DND-41 (cell line): ENCODE results near the gene PRELID2.

Experiments used
- ATAC-seq: fragments of 200-7000 bp; cut with Tn5 transposase; 3 replicates; pipeline ENCODE4 v1.9.1; 2021; ENCODE audit warnings: low read depth; ENCODE audit not compliant: insufficient read depth
- DNase-seq: peaks from one replicate; pipeline ENCODE4 v3.0.0-alpha.2; 2020
- H2AFZ ChIP-seq: 2 replicates; pipeline ENCODE4 v1.6.0; 2012; ENCODE audit warnings: low read depth, low read length
- H3K27ac ChIP-seq: 2 replicates; pipeline ENCODE4 v1.5.1; 2012; ENCODE audit warnings: low read length, inconsistent platforms
- H3K27me3 ChIP-seq: fragments of 200-600 bp; sonication (generic); 2 replicates; pipeline ENCODE4 v1.6.0; 2012; ENCODE audit warnings: low read length, mild to moderate bottlenecking, inconsistent platforms; ENCODE audit not compliant: insufficient read depth, poor library complexity
- H3K36me3 ChIP-seq: 2 replicates; pipeline ENCODE4 v1.5.1; 2012; ENCODE audit warnings: low read length, inconsistent platforms; ENCODE audit not compliant: insufficient read depth
- H3K4me1 ChIP-seq: 2 replicates; pipeline ENCODE4 v1.5.1; 2012; ENCODE audit warnings: mild to moderate bottlenecking, low read length; ENCODE audit not compliant: insufficient read depth
- H3K4me2 ChIP-seq: 2 replicates; pipeline ENCODE4 v1.6.0; 2012; ENCODE audit warnings: mild to moderate bottlenecking, moderate library complexity, low read length, inconsistent platforms; ENCODE audit not compliant: insufficient read depth
- H3K4me3 ChIP-seq, 2 experiments: fragments of 200-600 bp in 1 of 2; shearing (Covaris generic) in 1 of 2; 2 replicates each; pipeline ENCODE4 v1.5.1; 2012 to 2016; ENCODE audit warnings: inconsistent platforms in 2 of 2, low read length in 2 of 2, mild to moderate bottlenecking in 2 of 2, low read depth in 1 of 2, moderate library complexity in 1 of 2
- H3K79me2 ChIP-seq: 2 replicates; pipeline ENCODE4 v1.6.0; 2012; ENCODE audit warnings: low read length, inconsistent platforms; ENCODE audit not compliant: insufficient read depth
- H3K9ac ChIP-seq: 2 replicates; pipeline ENCODE4 v1.6.0; 2012; ENCODE audit warnings: low read depth, mild to moderate bottlenecking, inconsistent platforms, low read length, moderate library complexity
- H3K9me3 ChIP-seq: 2 replicates; pipeline ENCODE4 v1.5.1; 2012; ENCODE audit warnings: low read length, moderate library complexity, mild to moderate bottlenecking, inconsistent platforms; ENCODE audit not compliant: insufficient read depth, severe bottlenecking
- H4K20me1 ChIP-seq: 2 replicates; pipeline ENCODE4 v1.6.0; 2012; ENCODE audit warnings: low read length; ENCODE audit not compliant: insufficient read depth
- EZH2 ChIP-seq: IDR thresholded peaks from 3 replicates; pipeline ENCODE4 v1.6.1; 2012; ENCODE audit warnings: borderline replicate concordance, low read depth, mild to moderate bottlenecking, moderate library complexity, low read length, inconsistent platforms; ENCODE audit not compliant: severe bottlenecking
- TF ChIP-seq, protein P1 (sequence below): IDR thresholded peaks from 2 replicates; pipeline ENCODE4 v1.5.1; 2012; ENCODE audit warnings: borderline replicate concordance, low read length, moderate library complexity, mild to moderate bottlenecking; ENCODE audit not compliant: poor library complexity, severe bottlenecking; ENCODE audit errors: extremely low read depth

PRELID2 gene

DNA sequence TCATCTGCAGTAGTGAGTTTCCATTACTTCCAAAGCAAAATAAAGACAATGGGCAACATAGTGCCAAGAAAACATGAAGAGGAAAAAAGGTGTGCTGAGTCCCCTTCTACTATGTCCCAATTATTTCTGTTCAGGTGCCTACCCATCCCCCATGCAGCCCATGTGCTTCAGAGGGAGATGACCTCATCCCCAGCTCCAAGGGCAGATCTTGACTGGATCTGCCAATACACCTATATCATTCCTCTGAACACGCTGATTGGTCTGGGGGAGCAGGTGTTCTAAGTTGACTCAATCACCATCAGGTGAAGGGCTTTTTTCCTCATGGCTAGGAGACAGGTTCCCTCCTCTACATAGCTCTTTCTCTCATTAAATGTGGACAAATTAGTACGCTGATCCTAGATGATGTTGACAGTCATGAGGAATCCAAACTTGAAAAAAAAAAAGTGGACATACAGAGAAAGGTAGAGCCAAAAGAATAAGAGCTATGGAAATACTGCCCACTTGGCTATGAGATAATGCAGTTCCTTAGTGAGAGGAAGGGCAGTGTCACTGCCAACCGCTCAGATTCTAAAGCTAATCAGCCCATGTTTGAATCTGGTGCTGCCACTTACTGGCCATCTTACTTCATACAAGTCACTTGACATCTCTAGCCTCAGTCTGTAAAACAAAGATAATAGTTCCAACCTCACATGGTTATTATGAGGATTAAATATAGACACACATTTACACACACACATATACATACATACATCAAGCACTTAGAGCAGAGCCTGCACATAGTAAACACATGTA is 23.1 kb downstream of the PRELID2 start:
- Histone ChIP-seq H3K27me3 (no peaks in the 10 kb centered on the region), H3K4me2 (no peak overlapping the region), H3K9me3 (peaks cover 2% of the 10 kb centered on the region), H3K79me2 (no peaks in the 10 kb centered on the region), H3K36me3 (no peaks in the 10 kb centered on the region), H3K27ac (no peak overlapping the region), H3K4me3 (no peak overlapping the region), H2AFZ (no peak overlapping the region), H3K4me1 (no peaks in the 10 kb centered on the region), H4K20me1 (no peaks in the 10 kb centered on the region), H3K9ac (no peak overlapping the region)
- DNase-seq (no peak), ATAC-seq (no peak)
- no peak for TF ChIP-seq EZH2
- TF ChIP-seq, protein P1, sequence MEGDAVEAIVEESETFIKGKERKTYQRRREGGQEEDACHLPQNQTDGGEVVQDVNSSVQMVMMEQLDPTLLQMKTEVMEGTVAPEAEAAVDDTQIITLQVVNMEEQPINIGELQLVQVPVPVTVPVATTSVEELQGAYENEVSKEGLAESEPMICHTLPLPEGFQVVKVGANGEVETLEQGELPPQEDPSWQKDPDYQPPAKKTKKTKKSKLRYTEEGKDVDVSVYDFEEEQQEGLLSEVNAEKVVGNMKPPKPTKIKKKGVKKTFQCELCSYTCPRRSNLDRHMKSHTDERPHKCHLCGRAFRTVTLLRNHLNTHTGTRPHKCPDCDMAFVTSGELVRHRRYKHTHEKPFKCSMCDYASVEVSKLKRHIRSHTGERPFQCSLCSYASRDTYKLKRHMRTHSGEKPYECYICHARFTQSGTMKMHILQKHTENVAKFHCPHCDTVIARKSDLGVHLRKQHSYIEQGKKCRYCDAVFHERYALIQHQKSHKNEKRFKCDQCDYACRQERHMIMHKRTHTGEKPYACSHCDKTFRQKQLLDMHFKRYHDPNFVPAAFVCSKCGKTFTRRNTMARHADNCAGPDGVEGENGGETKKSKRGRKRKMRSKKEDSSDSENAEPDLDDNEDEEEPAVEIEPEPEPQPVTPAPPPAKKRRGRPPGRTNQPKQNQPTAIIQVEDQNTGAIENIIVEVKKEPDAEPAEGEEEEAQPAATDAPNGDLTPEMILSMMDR = peak; percentile 5

DNA sequence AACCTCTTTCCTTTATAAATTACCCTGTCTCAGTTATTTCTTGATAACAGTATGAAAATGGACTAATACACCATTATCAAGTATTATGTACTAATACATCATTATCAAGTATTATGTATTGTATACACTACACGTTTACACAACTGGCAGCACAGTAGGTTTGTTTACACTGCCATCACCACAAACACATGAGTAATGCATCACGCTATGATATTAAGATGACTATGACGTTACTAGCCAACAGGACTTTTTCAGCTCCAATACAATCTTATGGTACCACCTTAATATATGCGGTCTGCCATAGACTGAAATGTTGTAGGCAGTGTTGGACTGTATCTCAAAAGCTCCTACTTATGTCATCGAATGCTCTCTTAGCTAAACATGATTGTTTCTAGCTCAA is 28.2 kb downstream of the PRELID2 start:
- DNase-seq = no peak
- Histone ChIP-seq H3K79me2 (no peaks in the 10 kb centered on the region), H4K20me1 (no peaks in the 10 kb centered on the region), H3K4me1 (no peaks in the 10 kb centered on the region), H3K4me2 (no peak overlapping the region), H3K27ac (no peak overlapping the region), H2AFZ (no peak overlapping the region), H3K36me3 (no peaks in the 10 kb centered on the region), H3K9me3 (peaks cover 2% of the 10 kb centered on the region), H3K4me3 (no peak overlapping the region), H3K9ac (no peak overlapping the region), H3K27me3 (no peaks in the 10 kb centered on the region)
- ATAC-seq = no peak
- TF ChIP-seq, protein P1 = no peak
- TF ChIP-seq EZH2 = no peak

DNA sequence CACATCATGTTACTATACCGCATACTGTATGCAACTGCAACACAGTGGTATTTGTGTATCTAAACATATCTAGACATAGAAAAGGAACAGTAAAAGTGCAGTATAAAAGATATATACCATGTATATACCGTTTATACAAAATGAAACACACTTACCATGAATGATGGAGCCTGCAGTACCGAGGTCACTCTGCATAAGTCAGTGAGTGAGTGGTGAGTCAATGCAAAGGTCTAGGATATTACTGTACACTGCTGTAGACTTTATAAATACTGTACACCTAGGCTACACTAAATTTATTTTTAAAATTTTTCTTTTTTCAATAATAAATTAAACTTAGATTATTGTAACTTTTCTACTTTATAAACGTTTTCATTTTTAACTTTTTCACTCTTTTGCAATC is 29.3 kb downstream of the PRELID2 start:
- Histone ChIP-seq H3K4me3 (no peak overlapping the region), H2AFZ (no peak overlapping the region), H3K27me3 (no peaks in the 10 kb centered on the region), H3K9me3 (no peaks in the 10 kb centered on the region), H3K9ac (no peak overlapping the region), H3K4me2 (no peak overlapping the region), H3K27ac (no peak overlapping the region), H4K20me1 (no peaks in the 10 kb centered on the region), H3K4me1 (no peaks in the 10 kb centered on the region), H3K36me3 (no peaks in the 10 kb centered on the region), H3K79me2 (no peaks in the 10 kb centered on the region)
- ATAC-seq (no peak), DNase-seq (no peak)
- TF ChIP-seq, protein P1 = no peak
- no peak for TF ChIP-seq EZH2
